GM18499 (cell line): ENCODE data around the gene EEA1.
"Not testable (repeated sequence)": the region's sequence is repeated elsewhere in the genome, so short reads cannot be mapped to it uniquely, and the experiment has no call there.

ENCODE experiments used
- ATAC-seq: cut with Tn5 transposase; IDR thresholded peaks from one replicate; pipeline ENCODE4 v1.9.1; 2021; ENCODE audit warnings: moderate number of reproducible peaks; ENCODE audit not compliant: insufficient read depth, unreplicated experiment

Gene EEA1

GRCh38 chr12:92928962-92929915, at the start of gene EEA1:
Gene EEA1 (minus strand): TSS chr12:92929295. CDS start chr12:92929066, 229 bp downstream.
- peak; percentile 66 for ATAC-seq

- ATAC-seq: no peak
Observed at GRCh38 chr12:92978607-92979006, 49.5 kb upstream of the EEA1 start.

- ATAC-seq: no peak
Observed at GRCh38 chr12:92977326-92977725, 48.2 kb upstream of the EEA1 start.

GRCh38 chr12:92974759-92975158, 45.7 kb upstream of the EEA1 start:
- ATAC-seq: no peak

GRCh38 chr12:92973614-92974013, 44.5 kb upstream of the EEA1 start:
- ATAC-seq: no peak

GRCh38 chr12:92971859-92972524, 42.9 kb upstream of the EEA1 start:
- no peak for ATAC-seq

- no peak for ATAC-seq
Observed at GRCh38 chr12:92968176-92968813, 39.2 kb upstream of the EEA1 start.

- ATAC-seq: not testable (repeated sequence)
Observed at GRCh38 chr12:92964378-92964777, 35.3 kb upstream of the EEA1 start.

GRCh38 chr12:92961949-92962348, 32.9 kb upstream of the EEA1 start:
- no peak for ATAC-seq

GRCh38 chr12:92955997-92956663, 27.0 kb upstream of the EEA1 start:
- no peak for ATAC-seq

GRCh38 chr12:92953747-92954146, 24.7 kb upstream of the EEA1 start:
- ATAC-seq: no peak

- ATAC-seq: no peak
Observed at GRCh38 chr12:92952394-92952793, 23.3 kb upstream of the EEA1 start.

GRCh38 chr12:92951006-92951405, 21.9 kb upstream of the EEA1 start:
- ATAC-seq: no peak

GRCh38 chr12:92950011-92950410, 20.9 kb upstream of the EEA1 start:
- no peak for ATAC-seq

- no peak for ATAC-seq
Observed at GRCh38 chr12:92949466-92949865, 20.4 kb upstream of the EEA1 start.

GRCh38 chr12:92947589-92948215, 18.6 kb upstream of the EEA1 start:
- no peak for ATAC-seq

- ATAC-seq: no peak
Observed at GRCh38 chr12:92945659-92946220, 16.6 kb upstream of the EEA1 start.

GRCh38 chr12:92943482-92944250, 14.6 kb upstream of the EEA1 start:
- ATAC-seq: no peak

- ATAC-seq: no peak
Observed at GRCh38 chr12:92942905-92943304, 13.8 kb upstream of the EEA1 start.
